Measurements from ENCODE around the gene SLMAP. TPM values are rescaled to one million over a fixed set of nuclear protein-coding genes. Genes with fewer than 3 reads are reported as not detected.

Gene SLMAP
- total RNA-seq, 1 donor from 2014 or later: 53.2 TPM

- Histone ChIP-seq H3K9ac (ENCODE audit: low read depth in 1 of 3, low read length in 3 of 3) (no peak overlapping the region), H3K4me3 (ENCODE audit: low read length in 3 of 3) (no peak overlapping the region), H3K4me1 (ENCODE audit: control insufficient read depth in 3 of 3, insufficient read depth in 3 of 3, low read length in 3 of 3) (no peaks in the 10 kb centered on the region), H3K9me3 (ENCODE audit: control insufficient read depth in 3 of 3, low read length in 3 of 3) (no peaks in the 10 kb centered on the region), H3K27me3 (ENCODE audit: control insufficient read depth in 3 of 3, insufficient read depth in 3 of 3, low read length in 3 of 3) (no peaks in the 10 kb centered on the region), H3K36me3 (ENCODE audit: control insufficient read depth in 3 of 3, insufficient read depth in 3 of 3, low read length in 3 of 3) (no peaks in the 10 kb centered on the region), H3K27ac (ENCODE audit: low read depth, low read length) (no peak overlapping the region)
These were observed 25.4 kb upstream of the SLMAP start for GRCh38 chr3:57730682-57731081.

- no peaks in the 10 kb centered on the region for H3K36me3 ChIP-seq (ENCODE audit: control insufficient read depth in 3 of 3, insufficient read depth in 3 of 3, low read length in 3 of 3)
- no peak overlapping the region for H3K27ac ChIP-seq (ENCODE audit: low read depth, low read length)
- H3K4me1 ChIP-seq (ENCODE audit: control insufficient read depth in 3 of 3, insufficient read depth in 3 of 3, low read length in 3 of 3): no peaks in the 10 kb centered on the region
- no peak overlapping the region for H3K9ac ChIP-seq (ENCODE audit: low read depth in 1 of 3, low read length in 3 of 3)
- H3K9me3 ChIP-seq (ENCODE audit: control insufficient read depth in 3 of 3, low read length in 3 of 3): no peaks in the 10 kb centered on the region
- no peaks in the 10 kb centered on the region for H3K27me3 ChIP-seq (ENCODE audit: control insufficient read depth in 3 of 3, insufficient read depth in 3 of 3, low read length in 3 of 3)
- H3K4me3 ChIP-seq (ENCODE audit: low read length in 3 of 3): no peak overlapping the region
These were observed 24.8 kb upstream of the SLMAP start for GRCh38 chr3:57731311-57731710.

- H3K9ac ChIP-seq (ENCODE audit: low read depth in 1 of 3, low read length in 3 of 3): no peak overlapping the region
These were observed 22.3 kb upstream of the SLMAP start for GRCh38 chr3:57733790-57734189.

GRCh38 chr3:57735405-57735804 lies 20.7 kb upstream of the SLMAP start:
- no peaks in the 10 kb centered on the region for H3K36me3 ChIP-seq (ENCODE audit: control insufficient read depth in 3 of 3, insufficient read depth in 3 of 3, low read length in 3 of 3)
- no peaks in the 10 kb centered on the region for H3K9me3 ChIP-seq (ENCODE audit: control insufficient read depth in 3 of 3, low read length in 3 of 3)
- no peaks in the 10 kb centered on the region for H3K27me3 ChIP-seq (ENCODE audit: control insufficient read depth in 3 of 3, insufficient read depth in 3 of 3, low read length in 3 of 3)
- no peak overlapping the region for H3K4me3 ChIP-seq (ENCODE audit: low read length in 3 of 3)
- no peak overlapping the region for H3K27ac ChIP-seq (ENCODE audit: low read depth, low read length)
- peaks cover 0 to 22% (median 11%) of the 10 kb centered on the region in 3 donors for H3K4me1 ChIP-seq (ENCODE audit: control insufficient read depth in 3 of 3, insufficient read depth in 3 of 3, low read length in 3 of 3)
- H3K9ac ChIP-seq (ENCODE audit: low read depth in 1 of 3, low read length in 3 of 3): no peak overlapping the region

More at GRCh38 chr3:57733790-57734189, 22.3 kb upstream of the SLMAP start:
- Histone ChIP-seq H3K27ac (ENCODE audit: low read depth, low read length) (no peak overlapping the region), H3K4me1 (ENCODE audit: control insufficient read depth in 3 of 3, insufficient read depth in 3 of 3, low read length in 3 of 3) (peaks cover 0 to 20% (median 9%) of the 10 kb centered on the region in 3 donors), H3K27me3 (ENCODE audit: control insufficient read depth in 3 of 3, insufficient read depth in 3 of 3, low read length in 3 of 3) (no peaks in the 10 kb centered on the region), H3K9me3 (ENCODE audit: control insufficient read depth in 3 of 3, low read length in 3 of 3) (no peaks in the 10 kb centered on the region), H3K36me3 (ENCODE audit: control insufficient read depth in 3 of 3, insufficient read depth in 3 of 3, low read length in 3 of 3) (no peaks in the 10 kb centered on the region), H3K4me3 (ENCODE audit: low read length in 3 of 3) (no peak overlapping the region)

GRCh38 chr3:57737840-57738239 lies 18.3 kb upstream of the SLMAP start:
- Histone ChIP-seq H3K4me1 (ENCODE audit: control insufficient read depth in 3 of 3, insufficient read depth in 3 of 3, low read length in 3 of 3) (peaks cover 0 to 22% (median 11%) of the 10 kb centered on the region in 3 donors), H3K27me3 (ENCODE audit: control insufficient read depth in 3 of 3, insufficient read depth in 3 of 3, low read length in 3 of 3) (no peaks in the 10 kb centered on the region), H3K4me3 (ENCODE audit: low read length in 3 of 3) (no peak overlapping the region), H3K9ac (ENCODE audit: low read depth in 1 of 3, low read length in 3 of 3) (peak overlapping the region in 1 of 3 donors; percentile 14), H3K36me3 (ENCODE audit: control insufficient read depth in 3 of 3, insufficient read depth in 3 of 3, low read length in 3 of 3) (no peaks in the 10 kb centered on the region), H3K27ac (ENCODE audit: low read depth, low read length) (peak overlapping the region; percentile 73), H3K9me3 (ENCODE audit: control insufficient read depth in 3 of 3, low read length in 3 of 3) (no peaks in the 10 kb centered on the region)

GRCh38 chr3:57738391-57738790 lies 17.7 kb upstream of the SLMAP start:
- Histone ChIP-seq H3K27me3 (ENCODE audit: control insufficient read depth in 3 of 3, insufficient read depth in 3 of 3, low read length in 3 of 3) (no peaks in the 10 kb centered on the region), H3K4me1 (ENCODE audit: control insufficient read depth in 3 of 3, insufficient read depth in 3 of 3, low read length in 3 of 3) (peaks cover 0 to 22% (median 11%) of the 10 kb centered on the region in 3 donors), H3K4me3 (ENCODE audit: low read length in 3 of 3) (peak overlapping the region in 1 of 3 donors; percentile 27), H3K9me3 (ENCODE audit: control insufficient read depth in 3 of 3, low read length in 3 of 3) (no peaks in the 10 kb centered on the region), H3K27ac (ENCODE audit: low read depth, low read length) (peak overlapping the region; percentile 73), H3K36me3 (ENCODE audit: control insufficient read depth in 3 of 3, insufficient read depth in 3 of 3, low read length in 3 of 3) (no peaks in the 10 kb centered on the region), H3K9ac (ENCODE audit: low read depth in 1 of 3, low read length in 3 of 3) (no peak overlapping the region)

- no peak overlapping the region for H3K4me3 ChIP-seq (ENCODE audit: low read length in 3 of 3)
- peaks cover 0 to 22% (median 11%) of the 10 kb centered on the region in 3 donors for H3K4me1 ChIP-seq (ENCODE audit: control insufficient read depth in 3 of 3, insufficient read depth in 3 of 3, low read length in 3 of 3)
- no peaks in the 10 kb centered on the region for H3K36me3 ChIP-seq (ENCODE audit: control insufficient read depth in 3 of 3, insufficient read depth in 3 of 3, low read length in 3 of 3)
- H3K27ac ChIP-seq (ENCODE audit: low read depth, low read length): no peak overlapping the region
- no peak overlapping the region for H3K9ac ChIP-seq (ENCODE audit: low read depth in 1 of 3, low read length in 3 of 3)
- H3K27me3 ChIP-seq (ENCODE audit: control insufficient read depth in 3 of 3, insufficient read depth in 3 of 3, low read length in 3 of 3): no peaks in the 10 kb centered on the region
- H3K9me3 ChIP-seq (ENCODE audit: control insufficient read depth in 3 of 3, low read length in 3 of 3): no peaks in the 10 kb centered on the region
These were observed 16.1 kb upstream of the SLMAP start for GRCh38 chr3:57740027-57740426.

GRCh38 chr3:57743496-57743895 lies 12.6 kb upstream of the SLMAP start:
- Histone ChIP-seq H3K4me1 (ENCODE audit: control insufficient read depth in 3 of 3, insufficient read depth in 3 of 3, low read length in 3 of 3) (peaks cover 0 to 5% (median 4%) of the 10 kb centered on the region in 3 donors), H3K9ac (ENCODE audit: low read depth in 1 of 3, low read length in 3 of 3) (no peak overlapping the region), H3K36me3 (ENCODE audit: control insufficient read depth in 3 of 3, insufficient read depth in 3 of 3, low read length in 3 of 3) (no peaks in the 10 kb centered on the region), H3K9me3 (ENCODE audit: control insufficient read depth in 3 of 3, low read length in 3 of 3) (no peaks in the 10 kb centered on the region), H3K27me3 (ENCODE audit: control insufficient read depth in 3 of 3, insufficient read depth in 3 of 3, low read length in 3 of 3) (no peaks in the 10 kb centered on the region), H3K4me3 (ENCODE audit: low read length in 3 of 3) (no peak overlapping the region), H3K27ac (ENCODE audit: low read depth, low read length) (no peak overlapping the region)

GRCh38 chr3:57745101-57745500 lies 11.0 kb upstream of the SLMAP start:
- H3K4me1 ChIP-seq (ENCODE audit: control insufficient read depth in 3 of 3, insufficient read depth in 3 of 3, low read length in 3 of 3): no peaks in the 10 kb centered on the region
- no peaks in the 10 kb centered on the region for H3K36me3 ChIP-seq (ENCODE audit: control insufficient read depth in 3 of 3, insufficient read depth in 3 of 3, low read length in 3 of 3)
- H3K27ac ChIP-seq (ENCODE audit: low read depth, low read length): no peak overlapping the region
- no peaks in the 10 kb centered on the region for H3K9me3 ChIP-seq (ENCODE audit: control insufficient read depth in 3 of 3, low read length in 3 of 3)
- H3K9ac ChIP-seq (ENCODE audit: low read depth in 1 of 3, low read length in 3 of 3): no peak overlapping the region
- no peak overlapping the region for H3K4me3 ChIP-seq (ENCODE audit: low read length in 3 of 3)
- H3K27me3 ChIP-seq (ENCODE audit: control insufficient read depth in 3 of 3, insufficient read depth in 3 of 3, low read length in 3 of 3): no peaks in the 10 kb centered on the region

- Histone ChIP-seq H3K9ac (ENCODE audit: low read depth in 1 of 3, low read length in 3 of 3) (no peak overlapping the region), H3K27me3 (ENCODE audit: control insufficient read depth in 3 of 3, insufficient read depth in 3 of 3, low read length in 3 of 3) (no peaks in the 10 kb centered on the region), H3K27ac (ENCODE audit: low read depth, low read length) (no peak overlapping the region), H3K9me3 (ENCODE audit: control insufficient read depth in 3 of 3, low read length in 3 of 3) (no peaks in the 10 kb centered on the region), H3K4me3 (ENCODE audit: low read length in 3 of 3) (no peak overlapping the region), H3K36me3 (ENCODE audit: control insufficient read depth in 3 of 3, insufficient read depth in 3 of 3, low read length in 3 of 3) (no peaks in the 10 kb centered on the region), H3K4me1 (ENCODE audit: control insufficient read depth in 3 of 3, insufficient read depth in 3 of 3, low read length in 3 of 3) (no peaks in the 10 kb centered on the region)
These were observed 9.7 kb upstream of the SLMAP start for GRCh38 chr3:57746156-57747010.

All from skeletal muscle tissue (tissue), 4 donors.